Chondrocyte (in vitro differentiated cells): Measurements from ENCODE around the gene PLIN4. TPM values are rescaled to one million over a fixed set of nuclear protein-coding genes. Genes with fewer than 3 reads are reported as not detected.

Experiments
- DNase-seq: peaks from one replicate; pipeline ENCODE4 v3.0.0; 2021; ENCODE audit warnings: mixed read lengths, low spot score
- H3K27ac Mint-ChIP-seq: one replicate; pipeline ENCODE4 v1.8.0; 2021; ENCODE audit warnings: mild to moderate bottlenecking, moderate library complexity, mixed read lengths; ENCODE audit not compliant: unreplicated experiment
- H3K27me3 Mint-ChIP-seq: 2 replicates; pipeline ENCODE4 v1.8.0; 2021; ENCODE audit warnings: low read depth, mixed read lengths
- H3K36me3 Mint-ChIP-seq: 2 replicates; pipeline ENCODE4 v1.8.0; 2021; ENCODE audit warnings: low read depth, mixed read lengths
- H3K4me1 Mint-ChIP-seq: 2 replicates; pipeline ENCODE4 v1.8.0; 2021; ENCODE audit warnings: low read depth, mild to moderate bottlenecking, mixed read lengths
- H3K4me3 Mint-ChIP-seq: one replicate; pipeline ENCODE4 v1.8.0; 2021; ENCODE audit warnings: mild to moderate bottlenecking, moderate library complexity, mixed read lengths; ENCODE audit not compliant: unreplicated experiment
- H3K9me3 Mint-ChIP-seq: 2 replicates; pipeline ENCODE4 v1.8.0; 2021; ENCODE audit warnings: low read depth, mixed read lengths
- CTCF ChIP-seq: fragments of 200-600 bp; sonication (generic); IDR thresholded peaks from 2 replicates; pipeline ENCODE4 v1.5.0; 2021; ENCODE audit warnings: antibody characterized with exemption, mild to moderate bottlenecking, moderate library complexity
- total RNA-seq: library from RNA; stranded (reverse); gene quantifications from 3 replicates; pipeline ENCODE4 v1.2.1, GENCODE V29; 2021

Gene PLIN4
- total RNA-seq, 1 donor from 2014 or later, result 0.05 TPM

- Mint-ChIP-seq H3K36me3 (no peaks in the 10 kb centered on the region), H3K27me3 (peaks cover 8% of the 10 kb centered on the region), H3K4me3 (no peak overlapping the region), H3K9me3 (no peaks in the 10 kb centered on the region), H3K4me1 (peaks cover 11% of the 10 kb centered on the region), H3K27ac (no peak overlapping the region)
- DNase-seq, result no peak
- TF ChIP-seq CTCF, result no peak
These were observed 7.3 kb upstream of the PLIN4 start for GRCh38 chr19:4525563-4526002.

GRCh38 chr19:4524808-4525562 is 6.7 kb upstream of the PLIN4 start:
- peak; percentile 91 for DNase-seq
- Mint-ChIP-seq H3K36me3 (no peaks in the 10 kb centered on the region), H3K4me3 (no peak overlapping the region), H3K4me1 (peaks cover 12% of the 10 kb centered on the region), H3K27ac (no peak overlapping the region), H3K9me3 (no peaks in the 10 kb centered on the region), H3K27me3 (peaks cover 6% of the 10 kb centered on the region)
- peak; percentile 81 for TF ChIP-seq CTCF

- no peak overlapping the region for H3K27ac Mint-ChIP-seq
- H3K27me3 Mint-ChIP-seq, result peaks cover 2% of the 10 kb centered on the region
- H3K4me1 Mint-ChIP-seq, result peaks cover 17% of the 10 kb centered on the region
- peak; percentile 80 for TF ChIP-seq CTCF
- no peaks in the 10 kb centered on the region for H3K36me3 Mint-ChIP-seq
- no peaks in the 10 kb centered on the region for H3K9me3 Mint-ChIP-seq
- DNase-seq, result peak; percentile 90
- no peak overlapping the region for H3K4me3 Mint-ChIP-seq
These were observed 5.2 kb upstream of the PLIN4 start for GRCh38 chr19:4523306-4524110.

GRCh38 chr19:4522291-4523002 is 4.2 kb upstream of the PLIN4 start:
- DNase-seq, result no peak
- Mint-ChIP-seq H3K4me1 (peaks cover 17% of the 10 kb centered on the region), H3K27me3 (peaks cover 1% of the 10 kb centered on the region), H3K9me3 (no peaks in the 10 kb centered on the region), H3K36me3 (no peaks in the 10 kb centered on the region), H3K27ac (no peak overlapping the region), H3K4me3 (no peak overlapping the region)
- TF ChIP-seq CTCF, result no peak

- H3K9me3 Mint-ChIP-seq, result no peaks in the 10 kb centered on the region
- H3K36me3 Mint-ChIP-seq, result no peaks in the 10 kb centered on the region
- no peak for DNase-seq
- H3K4me3 Mint-ChIP-seq, result no peak overlapping the region
- no peak overlapping the region for H3K27ac Mint-ChIP-seq
- TF ChIP-seq CTCF, result no peak
- peaks cover 1% of the 10 kb centered on the region for H3K27me3 Mint-ChIP-seq
- peaks cover 17% of the 10 kb centered on the region for H3K4me1 Mint-ChIP-seq
These were observed 3.6 kb upstream of the PLIN4 start for GRCh38 chr19:4521888-4522242.
